ENCODE measurements around the gene XYLT1.

The XYLT1 gene

GRCh38 chr16:17302620-17303019 lies 168.1 kb downstream of the XYLT1 start:
- DNase-seq, result peak; percentile 46 to 68

- DNase-seq, result peak in 1 of 2 experiments; percentile 9
Measured at GRCh38 chr16:17302214-17302613, 168.5 kb downstream of the XYLT1 start.

GRCh38 chr16:17301593-17302135 lies 169.1 kb downstream of the XYLT1 start:
- peak; percentile 34 to 37 for DNase-seq

GRCh38 chr16:17301184-17301583 lies 169.6 kb downstream of the XYLT1 start:
- no peak for DNase-seq

- DNase-seq, result no peak
Measured at GRCh38 chr16:17299790-17300189, 171.0 kb downstream of the XYLT1 start.

GRCh38 chr16:17298238-17298637 lies 172.5 kb downstream of the XYLT1 start:
- DNase-seq, result no peak

- no peak for DNase-seq
Measured at GRCh38 chr16:17296431-17296830, 174.3 kb downstream of the XYLT1 start.

- DNase-seq, result no peak
Measured at GRCh38 chr16:17295948-17296347, 174.8 kb downstream of the XYLT1 start.

- peak; percentile 55 to 57 for DNase-seq
Measured at GRCh38 chr16:17294856-17295255, 175.9 kb downstream of the XYLT1 start.

GRCh38 chr16:17293813-17294558 lies 176.8 kb downstream of the XYLT1 start:
- DNase-seq, result no peak

GRCh38 chr16:17291289-17291688 lies 179.5 kb downstream of the XYLT1 start:
- DNase-seq, result no peak

- no peak for DNase-seq
Measured at GRCh38 chr16:17289674-17290635, 180.8 kb downstream of the XYLT1 start.

- no peak for DNase-seq
Measured at GRCh38 chr16:17289050-17289449, 181.7 kb downstream of the XYLT1 start.

GRCh38 chr16:17287166-17287800 lies 183.5 kb downstream of the XYLT1 start:
- no peak for DNase-seq

GRCh38 chr16:17286443-17286842 lies 184.3 kb downstream of the XYLT1 start:
- no peak for DNase-seq

GRCh38 chr16:17283016-17283415 lies 187.7 kb downstream of the XYLT1 start:
- DNase-seq, result no peak

- DNase-seq, result no peak
Measured at GRCh38 chr16:17282247-17282646, 188.5 kb downstream of the XYLT1 start.

- no peak for DNase-seq
Measured at GRCh38 chr16:17281052-17281451, 189.7 kb downstream of the XYLT1 start.

- no peak for DNase-seq
Measured at GRCh38 chr16:17278988-17279387, 191.8 kb downstream of the XYLT1 start.

GRCh38 chr16:17277981-17278381 lies 192.8 kb downstream of the XYLT1 start:
- DNase-seq, result no peak

GRCh38 chr16:17276610-17277009 lies 194.2 kb downstream of the XYLT1 start:
- DNase-seq, result no peak

GRCh38 chr16:17276010-17276530 lies 194.7 kb downstream of the XYLT1 start:
- DNase-seq, result no peak

Measured in AML-193 (cell line).